ENCODE measurements around the gene OR8S1.

GRCh38 chr12:48482198-48482597 lies 43.2 kb upstream of the OR8S1 start, which contains the start of gene C12orf54:
- TF ChIP-seq POLR2A (IDR thresholded peaks at IDR 0.05) (no peak), CTCF (IDR thresholded peaks at IDR 0.05) (no peak)
